Activated CD4-positive, alpha-beta T cell treated with anti-CD3 and anti-CD28 coated beads, Interleukin-2, amount 50 U/mL, for 16 hours (primary cell): Measurements from ENCODE around the gene ZNF217.
A peak's percentile ranks its signal among the peaks of the same experiment; 100 is the strongest.
"Not testable (repeated sequence)": the region's sequence is repeated elsewhere in the genome, so short reads cannot be mapped to it uniquely, and the experiment has no call there.

Experiments
- DNase-seq: peaks from one replicate; pipeline ENCODE4 v3.0.0-alpha.2; 2020

Gene ZNF217

DNA sequence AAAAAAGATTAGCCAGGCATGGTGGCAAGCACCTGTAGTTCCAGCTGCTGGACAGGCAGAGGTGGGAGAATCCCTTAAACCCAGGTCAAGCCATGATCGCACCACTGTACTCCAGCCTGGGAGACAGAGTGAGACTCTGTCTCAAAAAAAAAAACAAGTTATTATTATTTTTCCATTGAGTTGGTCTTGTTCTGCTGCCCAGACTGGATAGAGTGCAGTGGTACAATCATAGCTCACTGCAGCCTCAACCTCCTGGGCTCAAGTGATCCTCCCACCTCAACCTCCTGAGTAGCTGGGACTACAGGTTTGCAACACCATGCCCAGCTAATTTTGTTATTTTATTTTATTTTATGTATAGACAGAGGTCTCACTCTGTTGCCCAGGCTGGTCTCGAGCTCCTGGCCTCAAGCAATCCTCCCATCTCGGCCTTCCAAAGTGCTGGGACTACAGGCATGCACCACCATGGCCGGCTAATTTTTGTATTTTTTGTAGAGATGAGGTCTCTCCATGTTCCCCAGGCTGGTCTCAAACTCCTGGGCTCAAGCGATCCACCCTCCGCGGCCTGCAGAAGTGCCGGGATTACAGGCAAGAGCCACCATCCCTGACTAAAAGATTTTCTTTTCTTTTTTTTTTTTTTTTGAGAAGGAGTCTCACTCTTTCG is 31.4 kb downstream of the ZNF217 start:
- DNase-seq: not testable (repeated sequence)

- DNase-seq: no peak
Measured at GRCh38 chr20:53561505-53561904, 32.1 kb downstream of the ZNF217 start.

GRCh38 chr20:53559816-53560215 is 33.8 kb downstream of the ZNF217 start:
- DNase-seq: no peak

DNA sequence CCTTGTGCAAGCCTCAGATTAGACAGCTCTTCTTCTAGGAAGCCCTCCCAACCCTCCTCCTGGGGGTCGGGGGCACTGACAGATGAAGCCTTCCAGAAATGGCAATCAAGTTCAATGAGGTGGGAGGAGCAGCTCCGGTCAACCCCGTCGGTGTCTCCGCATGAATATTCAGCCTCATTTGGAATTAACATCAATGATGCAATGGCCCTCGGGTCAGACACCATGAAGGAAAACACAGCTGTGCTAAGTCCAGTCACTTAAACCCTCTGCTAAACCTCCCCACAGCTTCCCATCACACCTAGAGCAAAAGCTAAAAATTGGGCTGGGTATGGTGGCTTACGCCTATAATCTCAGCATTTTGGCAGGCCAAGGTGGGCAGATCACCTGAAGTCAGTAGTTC is 36.5 kb downstream of the ZNF217 start:
- no peak for DNase-seq

- DNase-seq: no peak
Measured at GRCh38 chr20:53556267-53556897, 37.3 kb downstream of the ZNF217 start.

GRCh38 chr20:53555816-53556215 is 37.8 kb downstream of the ZNF217 start:
- DNase-seq: no peak

- no peak for DNase-seq
Measured at GRCh38 chr20:53555081-53555480, 38.6 kb downstream of the ZNF217 start.

DNA sequence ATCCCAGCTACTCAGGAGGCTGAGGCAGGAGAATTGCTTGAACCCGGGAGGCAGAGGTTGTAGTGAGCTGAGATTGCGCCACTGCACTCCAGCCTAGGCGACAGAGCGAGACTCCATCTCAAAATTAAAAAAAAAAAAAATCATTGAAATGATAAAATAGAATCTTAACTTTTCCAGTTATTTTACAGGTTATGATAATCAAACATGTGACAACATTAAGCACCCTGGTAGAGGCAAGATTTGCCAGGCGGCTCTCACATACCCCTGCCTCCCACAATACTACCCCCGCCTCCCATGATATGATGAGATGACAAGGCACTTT is 41.1 kb downstream of the ZNF217 start:
- DNase-seq: not testable (repeated sequence)

- not testable (repeated sequence) for DNase-seq
Measured at GRCh38 chr20:53551719-53552571, 41.7 kb downstream of the ZNF217 start.

GRCh38 chr20:53550280-53551187 is 43.1 kb downstream of the ZNF217 start:
- DNase-seq: no peak

DNA sequence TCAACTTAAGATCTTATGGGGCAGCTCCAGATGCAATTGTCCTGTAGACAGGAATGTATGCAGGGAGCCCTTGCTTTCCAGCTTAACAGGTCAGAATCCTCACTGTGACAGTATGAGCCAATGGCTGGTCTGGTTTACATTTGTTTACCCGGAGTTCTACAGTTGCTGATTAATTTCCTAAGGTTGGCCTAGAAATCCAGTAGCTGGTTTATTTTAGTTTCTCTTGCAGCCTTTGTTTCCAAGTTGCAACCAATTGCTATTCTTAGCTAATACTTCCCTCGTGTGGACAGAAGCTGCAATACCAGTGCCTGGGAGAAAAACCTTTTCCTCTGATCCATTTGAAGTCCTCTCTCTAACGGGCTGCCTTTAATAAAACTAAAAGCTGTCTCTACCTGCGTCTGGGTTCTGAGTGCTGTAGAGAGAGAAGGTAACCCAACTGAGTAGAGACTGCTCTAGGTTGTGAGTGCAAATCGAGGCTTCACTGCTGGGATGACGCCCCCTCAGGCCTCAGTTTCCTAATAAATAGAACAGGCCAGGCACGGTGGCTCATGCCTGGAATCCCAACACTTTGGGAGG is 45.9 kb downstream of the ZNF217 start:
- peak; percentile 54 for DNase-seq

- no peak for DNase-seq
Measured at GRCh38 chr20:53539516-53539915, 54.1 kb downstream of the ZNF217 start.

DNA sequence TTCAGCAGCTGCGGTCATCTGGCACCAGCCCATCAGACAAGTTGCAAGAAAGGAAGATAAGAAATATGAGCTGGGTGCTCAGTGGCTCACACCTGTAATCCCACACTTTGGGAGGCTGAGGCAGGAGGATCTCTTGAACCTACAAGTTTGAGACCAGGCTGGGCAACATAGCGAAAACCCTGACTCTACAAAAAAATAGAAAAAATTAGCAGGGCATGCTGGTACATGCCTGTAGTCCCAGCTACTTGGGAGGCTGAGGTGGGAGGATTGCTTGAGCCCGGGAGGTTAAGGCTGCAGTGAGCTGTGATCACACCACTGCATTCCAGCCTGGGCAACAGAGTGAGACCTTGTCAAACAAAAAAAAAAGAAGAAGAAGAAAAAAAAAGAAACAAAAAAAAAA is 57.3 kb downstream of the ZNF217 start:
- DNase-seq: not testable (repeated sequence)

DNA sequence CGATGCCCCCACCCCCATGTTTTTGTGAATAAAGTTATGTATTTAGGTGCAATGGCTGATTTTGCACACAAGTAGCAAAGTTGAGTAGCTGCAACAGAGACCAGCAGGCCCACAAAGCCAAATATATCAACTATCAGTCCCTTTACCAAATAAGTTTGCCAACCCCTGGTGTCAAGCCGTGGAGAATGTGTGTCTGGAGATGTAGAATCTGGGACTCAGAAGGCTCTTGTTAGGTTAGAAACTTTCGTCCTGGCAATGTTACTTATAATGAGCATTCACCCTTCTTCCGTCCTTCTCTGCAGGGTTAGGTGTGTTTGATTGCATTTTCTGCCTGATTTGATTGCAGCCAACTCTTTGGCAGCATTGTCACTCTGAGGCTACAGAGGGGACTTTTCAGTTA is 57.8 kb downstream of the ZNF217 start:
- DNase-seq: no peak

- no peak for DNase-seq
Measured at GRCh38 chr20:53534037-53534436, 59.6 kb downstream of the ZNF217 start.

DNA sequence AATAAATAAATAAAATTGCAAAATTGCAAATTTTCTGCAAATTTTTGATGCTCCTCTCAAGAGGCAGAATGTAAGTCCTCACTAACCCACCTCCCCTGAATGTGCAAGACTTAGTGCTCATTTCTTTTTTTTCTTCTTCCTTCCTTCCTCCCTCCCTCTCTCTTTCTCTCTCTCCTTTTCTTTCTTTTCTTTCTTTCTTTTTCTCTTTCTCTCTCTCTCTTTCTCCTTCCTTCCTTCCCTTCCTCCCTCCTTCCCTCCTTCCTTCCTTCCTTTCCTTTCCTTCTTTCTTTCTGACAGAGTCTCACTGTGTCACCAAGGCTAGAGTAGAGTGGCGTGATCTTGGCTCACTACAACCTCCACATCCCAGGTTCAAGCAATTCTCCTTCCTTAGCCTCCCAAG is 60.1 kb downstream of the ZNF217 start:
- DNase-seq: no peak

DNA sequence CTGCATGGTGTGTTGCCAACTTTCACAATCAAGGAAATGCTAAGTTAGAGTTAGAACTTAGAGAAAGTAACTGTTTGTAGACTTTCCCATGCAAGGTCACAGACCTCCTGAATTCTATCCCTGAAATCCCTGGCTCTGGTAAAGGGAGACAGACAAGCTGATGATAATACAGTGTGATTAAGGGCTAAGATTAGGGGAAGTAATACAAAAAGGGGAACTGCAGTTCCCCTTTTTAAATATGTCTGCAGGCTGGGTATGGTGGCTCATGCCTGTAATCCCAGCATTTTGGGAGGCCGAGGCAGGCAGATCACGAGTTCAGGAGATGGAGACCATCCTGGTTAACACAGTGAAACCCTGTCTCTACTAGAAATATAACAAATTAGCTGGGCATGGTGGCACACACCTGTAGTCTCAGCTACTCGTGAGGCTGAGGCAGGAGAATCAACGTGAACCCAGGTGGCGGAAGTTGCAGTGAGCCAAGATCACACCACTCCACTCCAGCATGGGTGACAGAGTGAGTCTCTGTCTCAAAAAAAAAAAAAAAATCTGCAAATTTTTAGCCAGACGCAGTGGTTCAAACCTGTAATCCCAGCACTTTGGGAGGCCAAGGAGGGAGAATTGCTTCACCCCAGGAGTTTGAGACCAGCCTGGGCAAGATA is 60.9 kb downstream of the ZNF217 start:
- not testable (repeated sequence) for DNase-seq

- no peak for DNase-seq
Measured at GRCh38 chr20:53530440-53530839, 63.2 kb downstream of the ZNF217 start.

- DNase-seq: no peak
Measured at GRCh38 chr20:53529658-53530057, 64.0 kb downstream of the ZNF217 start.

DNA sequence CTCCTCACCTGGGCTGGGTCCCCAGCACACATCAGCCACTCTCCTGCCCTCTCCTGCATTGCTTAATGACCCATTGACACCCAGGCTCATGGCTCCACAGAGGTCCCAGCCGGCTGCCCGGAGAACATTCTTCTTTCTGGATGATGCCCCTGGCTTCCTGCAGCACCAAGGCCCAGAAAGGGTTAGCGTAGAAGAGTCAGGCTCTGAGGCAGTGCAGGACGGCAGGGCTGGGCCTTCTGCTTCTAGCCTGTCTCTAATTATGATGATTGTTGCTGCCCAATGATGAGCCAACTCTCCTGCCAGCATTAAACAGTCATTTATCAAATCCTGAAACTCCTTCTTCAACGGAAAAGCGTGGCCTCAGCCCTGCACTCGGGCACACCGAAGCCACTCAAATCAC is 66.4 kb downstream of the ZNF217 start:
- no peak for DNase-seq

- no peak for DNase-seq
Measured at GRCh38 chr20:53524589-53525312, 68.9 kb downstream of the ZNF217 start.
